Activated CD8-positive, alpha-beta T cell treated with anti-CD3 and anti-CD28 coated beads, Interleukin-2, amount 10 ng/mL, durations not matched to agents 7 days and 5 days (primary cell): Measurements from ENCODE around the gene GPC6. TPM values are rescaled to one million over a fixed set of nuclear protein-coding genes. Genes with fewer than 3 reads are reported as not detected.

ENCODE experiments used
- ATAC-seq: fragments of 150-1000 bp; cut with Tn5 transposase; one replicate; pipeline ENCODE4 v1.10.0; 2021; ENCODE audit warnings: moderate library complexity
- CTCF ChIA-PET: fragments of 350-600 bp; sonication (Branson Sonifier 250); formaldehyde crosslinking; loops from one replicate; lab custom pipeline; 2021; ENCODE audit warnings: antibody characterized with exemption; lab: Charles Lee
- POLR2A ChIA-PET: fragments of 350-600 bp; sonication (Branson Sonifier 250); formaldehyde crosslinking; loops from one replicate; lab custom pipeline; 2021; ENCODE audit warnings: antibody characterized with exemption; lab: Charles Lee
- DNase-seq: peaks from one replicate; pipeline ENCODE4 v3.0.0-alpha.2; 2020
- H3K27ac Mint-ChIP-seq: one replicate; pipeline ENCODE4 v1.8.0; 2021; ENCODE audit warnings: mild to moderate bottlenecking, mixed read lengths
- H3K27me3 Mint-ChIP-seq: one replicate; pipeline ENCODE4 v1.8.0; 2021; ENCODE audit warnings: low read depth, mixed read lengths
- H3K36me3 Mint-ChIP-seq: one replicate; pipeline ENCODE4 v1.8.0; 2021; ENCODE audit warnings: low read depth, mixed read lengths
- H3K4me1 Mint-ChIP-seq: one replicate; pipeline ENCODE4 v1.8.0; 2021; ENCODE audit warnings: low read depth, mixed read lengths
- H3K4me3 Mint-ChIP-seq: one replicate; pipeline ENCODE4 v1.8.0; 2021; ENCODE audit warnings: mild to moderate bottlenecking, mixed read lengths
- H3K9me3 Mint-ChIP-seq: one replicate; pipeline ENCODE4 v1.8.0; 2022; ENCODE audit warnings: mixed read lengths; ENCODE audit not compliant: insufficient read depth
- total RNA-seq, 2 experiments: library from RNA; stranded (reverse); gene quantifications; one replicate each; pipeline ENCODE4 v1.2.3, GENCODE V29; 2021

GPC6 gene
- total RNA-seq, 2 experiments from 2014 or later: not detected

GRCh38 chr13:93774506-93774905 lies 547.9 kb downstream of the GPC6 start:
- Mint-ChIP-seq H3K36me3 (no peaks in the 10 kb centered on the region), H3K4me1 (no peaks in the 10 kb centered on the region), H3K27ac (no peak overlapping the region), H3K9me3 (no peaks in the 10 kb centered on the region), H3K4me3 (no peak overlapping the region), H3K27me3 (no peaks in the 10 kb centered on the region)
- CTCF ChIA-PET: no interaction called here
- ATAC-seq (no peak), DNase-seq (no peak)
- POLR2A ChIA-PET: no interaction called here

GRCh38 chr13:93775027-93775426 lies 548.4 kb downstream of the GPC6 start:
- no peak overlapping the region for H3K4me3 Mint-ChIP-seq
- H3K27me3 Mint-ChIP-seq: no peaks in the 10 kb centered on the region
- H3K36me3 Mint-ChIP-seq: no peaks in the 10 kb centered on the region
- ChIA-PET CTCF (no interaction called here), POLR2A (no interaction called here)
- H3K27ac Mint-ChIP-seq: no peak overlapping the region
- no peaks in the 10 kb centered on the region for H3K9me3 Mint-ChIP-seq
- H3K4me1 Mint-ChIP-seq: no peaks in the 10 kb centered on the region
- no peak for ATAC-seq
- no peak for DNase-seq

- no peak overlapping the region for H3K27ac Mint-ChIP-seq
- ATAC-seq (no peak), DNase-seq (no peak)
- CTCF ChIA-PET: no interaction called here
- no peaks in the 10 kb centered on the region for H3K4me1 Mint-ChIP-seq
- no peak overlapping the region for H3K4me3 Mint-ChIP-seq
- no peaks in the 10 kb centered on the region for H3K36me3 Mint-ChIP-seq
- no peaks in the 10 kb centered on the region for H3K27me3 Mint-ChIP-seq
- no peaks in the 10 kb centered on the region for H3K9me3 Mint-ChIP-seq
- POLR2A ChIA-PET: no interaction called here
Observed at GRCh38 chr13:93775507-93776108, 549.0 kb downstream of the GPC6 start.

- H3K27me3 Mint-ChIP-seq: no peaks in the 10 kb centered on the region
- H3K27ac Mint-ChIP-seq: no peak overlapping the region
- no peak overlapping the region for H3K4me3 Mint-ChIP-seq
- POLR2A ChIA-PET: no interaction called here
- H3K36me3 Mint-ChIP-seq: no peaks in the 10 kb centered on the region
- H3K4me1 Mint-ChIP-seq: no peaks in the 10 kb centered on the region
- DNase-seq: no peak
- ATAC-seq: no peak
- H3K9me3 Mint-ChIP-seq: no peaks in the 10 kb centered on the region
- CTCF ChIA-PET: no interaction called here
Observed at GRCh38 chr13:93776936-93777335, 550.3 kb downstream of the GPC6 start.

- no peak overlapping the region for H3K27ac Mint-ChIP-seq
- H3K4me1 Mint-ChIP-seq: no peaks in the 10 kb centered on the region
- CTCF ChIA-PET: no interaction called here
- POLR2A ChIA-PET: no interaction called here
- DNase-seq (no peak), ATAC-seq (no peak)
- no peaks in the 10 kb centered on the region for H3K9me3 Mint-ChIP-seq
- H3K27me3 Mint-ChIP-seq: no peaks in the 10 kb centered on the region
- no peaks in the 10 kb centered on the region for H3K36me3 Mint-ChIP-seq
- H3K4me3 Mint-ChIP-seq: no peak overlapping the region
Observed at GRCh38 chr13:93777504-93777903, 550.9 kb downstream of the GPC6 start.

- no peak overlapping the region for H3K4me3 Mint-ChIP-seq
- no peaks in the 10 kb centered on the region for H3K36me3 Mint-ChIP-seq
- DNase-seq: no peak
- ChIA-PET CTCF (no interaction called here), POLR2A (no interaction called here)
- no peaks in the 10 kb centered on the region for H3K4me1 Mint-ChIP-seq
- no peak overlapping the region for H3K27ac Mint-ChIP-seq
- no peak for ATAC-seq
- no peaks in the 10 kb centered on the region for H3K9me3 Mint-ChIP-seq
- H3K27me3 Mint-ChIP-seq: no peaks in the 10 kb centered on the region
Observed at GRCh38 chr13:93778548-93778947, 551.9 kb downstream of the GPC6 start.

- CTCF ChIA-PET: no interaction called here
- no peak overlapping the region for H3K4me3 Mint-ChIP-seq
Observed at GRCh38 chr13:93784191-93784590, 557.6 kb downstream of the GPC6 start.

GRCh38 chr13:93786846-93787489 lies 560.4 kb downstream of the GPC6 start:
- Mint-ChIP-seq H3K27ac (no peak overlapping the region), H3K36me3 (no peaks in the 10 kb centered on the region), H3K27me3 (no peaks in the 10 kb centered on the region), H3K9me3 (no peaks in the 10 kb centered on the region), H3K4me1 (no peaks in the 10 kb centered on the region), H3K4me3 (no peak overlapping the region)
- CTCF ChIA-PET: no interaction called here
- POLR2A ChIA-PET: no interaction called here
- ATAC-seq (no peak), DNase-seq (no peak)

More at GRCh38 chr13:93784191-93784590, 557.6 kb downstream of the GPC6 start:
- ATAC-seq (no peak), DNase-seq (no peak)
- Mint-ChIP-seq H3K36me3 (no peaks in the 10 kb centered on the region), H3K9me3 (no peaks in the 10 kb centered on the region), H3K27ac (no peak overlapping the region), H3K4me1 (no peaks in the 10 kb centered on the region), H3K27me3 (no peaks in the 10 kb centered on the region)
- POLR2A ChIA-PET: no interaction called here

- Mint-ChIP-seq H3K27ac (no peak overlapping the region), H3K36me3 (no peaks in the 10 kb centered on the region), H3K27me3 (no peaks in the 10 kb centered on the region), H3K9me3 (no peaks in the 10 kb centered on the region), H3K4me1 (no peaks in the 10 kb centered on the region), H3K4me3 (no peak overlapping the region)
- POLR2A ChIA-PET: no interaction called here
- CTCF ChIA-PET: no interaction called here
- ATAC-seq (no peak), DNase-seq (no peak)
Observed at GRCh38 chr13:93788456-93788855, 561.8 kb downstream of the GPC6 start.

GRCh38 chr13:93789058-93789457 lies 562.5 kb downstream of the GPC6 start:
- no peaks in the 10 kb centered on the region for H3K36me3 Mint-ChIP-seq
- H3K4me3 Mint-ChIP-seq: no peak overlapping the region
- DNase-seq (no peak), ATAC-seq (no peak)
- POLR2A ChIA-PET: no interaction called here
- peaks cover 3% of the 10 kb centered on the region for H3K4me1 Mint-ChIP-seq
- H3K27me3 Mint-ChIP-seq: no peaks in the 10 kb centered on the region
- CTCF ChIA-PET: no interaction called here
- no peak overlapping the region for H3K27ac Mint-ChIP-seq
- no peaks in the 10 kb centered on the region for H3K9me3 Mint-ChIP-seq

GRCh38 chr13:93794197-93794885 lies 567.7 kb downstream of the GPC6 start:
- Mint-ChIP-seq H3K4me1 (peaks cover 7% of the 10 kb centered on the region), H3K27ac (no peak overlapping the region), H3K9me3 (no peaks in the 10 kb centered on the region), H3K36me3 (no peaks in the 10 kb centered on the region), H3K27me3 (peaks cover 4% of the 10 kb centered on the region), H3K4me3 (no peak overlapping the region)
- ATAC-seq (peak; percentile 60), DNase-seq (peak; percentile 36)
- ChIA-PET CTCF (no interaction called here), POLR2A (no interaction called here)

- ChIA-PET CTCF (no interaction called here), POLR2A (no interaction called here)
- H3K4me3 Mint-ChIP-seq: no peak overlapping the region
- DNase-seq (no peak), ATAC-seq (no peak)
- H3K4me1 Mint-ChIP-seq: peaks cover 7% of the 10 kb centered on the region
- no peaks in the 10 kb centered on the region for H3K36me3 Mint-ChIP-seq
- H3K9me3 Mint-ChIP-seq: no peaks in the 10 kb centered on the region
- H3K27ac Mint-ChIP-seq: no peak overlapping the region
- H3K27me3 Mint-ChIP-seq: peaks cover 6% of the 10 kb centered on the region
Observed at GRCh38 chr13:93797463-93797862, 570.9 kb downstream of the GPC6 start.
